ENCODE results near the gene COQ9. TPM values are rescaled to one million over a fixed set of nuclear protein-coding genes. Genes with fewer than 3 reads are reported as not detected.

The COQ9 gene
- total RNA-seq, 4 donors from 2014 or later, result 20.6 to 35.0 (median 27.5) TPM

GRCh38 chr16:57419506-57419905 lies 27.8 kb upstream of the COQ9 start:
- Histone ChIP-seq H3K4me1 (peaks cover 0 to 47% (median 17%) of the 10 kb centered on the region in 4 donors), H3K9me3 (no peaks in the 10 kb centered on the region), H3K36me3 (no peaks in the 10 kb centered on the region), H3K27me3 (no peaks in the 10 kb centered on the region), H3K4me3 (no peak overlapping the region), H3K27ac (peak overlapping the region in 3 of 4 donors; percentile 10 to 51 (median 21))
- 69 to 72% methylated on average over 6 of the region's 6 CpGs for WGBS, 2 donors
- TF ChIP-seq POLR2A (IDR thresholded peaks at IDR 0.05) (no peak), EP300 (IDR thresholded peaks at IDR 0.05) (no peak), CTCF (IDR thresholded peaks at IDR 0.05) (no peak)
- no peak for DNase-seq (ENCODE audit: low spot score in 2 of 2)

- TF ChIP-seq CTCF (IDR thresholded peaks at IDR 0.05), result peak; percentile 46 to 73 (median 61)
- TF ChIP-seq EP300 (IDR thresholded peaks at IDR 0.05), result peak in 1 of 2 donors; percentile 46
- TF ChIP-seq POLR2A (IDR thresholded peaks at IDR 0.05), result no peak
- Histone ChIP-seq H3K9me3 (no peaks in the 10 kb centered on the region), H3K4me1 (peaks cover 0 to 34% (median 8%) of the 10 kb centered on the region in 4 donors), H3K27ac (peak overlapping the region; percentile 28 to 80 (median 56)), H3K27me3 (no peaks in the 10 kb centered on the region), H3K4me3 (no peak overlapping the region), H3K36me3 (peaks cover 0 to 14% (median 0%) of the 10 kb centered on the region in 3 donors)
- peak; percentile 34 to 46 for DNase-seq (ENCODE audit: low spot score in 2 of 2)
- 26 to 35% methylated on average over 10 of the region's 10 CpGs for WGBS, 2 donors
These were observed 25.0 kb upstream of the COQ9 start for GRCh38 chr16:57422026-57422944.

- Histone ChIP-seq H3K4me3 (no peak overlapping the region), H3K27ac (peak overlapping the region in 2 of 4 donors; percentile 71 to 80), H3K4me1 (peaks cover 0 to 27% (median 6%) of the 10 kb centered on the region in 4 donors), H3K27me3 (no peaks in the 10 kb centered on the region), H3K36me3 (peaks cover 0 to 22% (median 0%) of the 10 kb centered on the region in 3 donors), H3K9me3 (no peaks in the 10 kb centered on the region)
- DNase-seq (ENCODE audit: low spot score in 2 of 2), result no peak
- 66 to 82% methylated on average over 2 of the region's 2 CpGs for WGBS, 2 donors
- TF ChIP-seq POLR2A (IDR thresholded peaks at IDR 0.05) (no peak), CTCF (IDR thresholded peaks at IDR 0.05) (no peak), EP300 (IDR thresholded peaks at IDR 0.05) (no peak)
These were observed 24.1 kb upstream of the COQ9 start for GRCh38 chr16:57423152-57423551.

- Histone ChIP-seq H3K36me3 (peaks cover 0 to 35% (median 0%) of the 10 kb centered on the region in 3 donors), H3K27me3 (no peaks in the 10 kb centered on the region), H3K9me3 (no peaks in the 10 kb centered on the region), H3K4me1 (peaks cover 0 to 14% (median 3%) of the 10 kb centered on the region in 4 donors), H3K27ac (no peak overlapping the region), H3K4me3 (no peak overlapping the region)
- no peak for DNase-seq (ENCODE audit: low spot score in 2 of 2)
- TF ChIP-seq CTCF (IDR thresholded peaks at IDR 0.05) (no peak), POLR2A (IDR thresholded peaks at IDR 0.05) (no peak), EP300 (IDR thresholded peaks at IDR 0.05) (no peak)
- WGBS, 2 donors, result 53 to 64% methylated on average over 3 of the region's 3 CpGs
These were observed 22.7 kb upstream of the COQ9 start for GRCh38 chr16:57424583-57424982.

- no peak overlapping the region for H3K4me3 ChIP-seq
- no peaks in the 10 kb centered on the region for H3K9me3 ChIP-seq
- no peak for TF ChIP-seq EP300 (IDR thresholded peaks at IDR 0.05)
- no peak for TF ChIP-seq CTCF (IDR thresholded peaks at IDR 0.05)
- TF ChIP-seq POLR2A (IDR thresholded peaks at IDR 0.05), result no peak
- no peak for DNase-seq (ENCODE audit: low spot score in 2 of 2)
- peaks cover 0 to 53% (median 5%) of the 10 kb centered on the region in 3 donors for H3K36me3 ChIP-seq
- H3K27ac ChIP-seq, result no peak overlapping the region
- 88 to 89% methylated on average over 6 to 7 of the region's 7 CpGs for WGBS, 2 donors
- peaks cover 0 to 14% (median 3%) of the 10 kb centered on the region in 4 donors for H3K4me1 ChIP-seq
- no peaks in the 10 kb centered on the region for H3K27me3 ChIP-seq
These were observed 20.9 kb upstream of the COQ9 start for GRCh38 chr16:57426356-57426755.

All from tibial nerve (tissue), 4 donors.